ENCODE results near the gene PDE4A.
"Not testable (repeated sequence)": the region's sequence is repeated elsewhere in the genome, so short reads cannot be mapped to it uniquely, and the experiment has no call there.

Gene PDE4A

DNA sequence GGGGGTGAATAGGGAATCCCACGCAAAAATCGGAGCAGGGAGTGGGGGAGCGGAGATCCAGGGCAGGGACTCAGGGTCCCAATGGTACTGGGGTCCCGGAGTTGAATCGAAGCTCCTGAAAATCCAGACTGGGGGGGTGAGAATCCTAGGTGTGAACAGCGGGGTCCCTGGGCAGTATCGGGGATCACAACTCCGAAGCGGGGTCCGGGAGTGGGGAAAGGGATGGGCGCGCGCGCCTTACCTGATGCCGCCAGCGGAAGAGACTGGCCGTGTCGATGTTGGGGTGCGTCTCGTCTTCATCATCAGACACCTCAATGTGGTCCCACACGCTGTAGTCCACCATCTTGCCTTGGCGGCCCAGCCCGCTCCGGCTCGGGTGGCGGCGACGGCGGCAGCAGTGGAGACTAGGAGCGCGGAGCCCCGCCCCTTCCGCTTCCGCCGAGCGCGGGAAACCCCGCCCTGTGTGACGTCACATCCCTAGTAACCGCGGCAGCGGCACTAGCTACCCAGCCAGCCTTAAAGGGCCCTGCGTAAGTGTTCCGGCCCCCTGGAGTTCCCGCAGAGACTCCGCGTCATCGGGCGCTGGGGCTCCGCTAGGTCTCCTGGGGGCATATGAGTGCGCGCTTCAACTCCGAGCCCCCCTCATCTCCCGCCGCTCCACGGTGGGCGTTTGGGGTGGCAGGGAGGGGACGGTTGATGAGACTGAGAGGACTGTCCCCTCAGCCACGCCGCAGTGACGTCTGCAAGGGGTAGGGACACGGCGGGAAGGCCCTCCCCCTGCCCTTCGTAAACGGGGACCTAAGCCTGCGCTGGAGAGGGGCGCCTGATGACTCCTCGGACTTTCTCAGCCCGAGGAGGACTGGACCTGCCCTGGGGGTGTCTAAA, 17.0 kb upstream of the PDE4A start, which contains the start of gene CDC37:
Gene CDC37 (minus strand): TSS at position 406 of the 885 bp plus-strand sequence. CDS start 63 bp downstream, at position 343.
- peak; percentile 98 to 99 (median 98) for DNase-seq

GRCh38 chr19:10404888-10405820, 15.2 kb upstream of the PDE4A start:
- peak; percentile 48 to 72 (median 58) for DNase-seq

DNA sequence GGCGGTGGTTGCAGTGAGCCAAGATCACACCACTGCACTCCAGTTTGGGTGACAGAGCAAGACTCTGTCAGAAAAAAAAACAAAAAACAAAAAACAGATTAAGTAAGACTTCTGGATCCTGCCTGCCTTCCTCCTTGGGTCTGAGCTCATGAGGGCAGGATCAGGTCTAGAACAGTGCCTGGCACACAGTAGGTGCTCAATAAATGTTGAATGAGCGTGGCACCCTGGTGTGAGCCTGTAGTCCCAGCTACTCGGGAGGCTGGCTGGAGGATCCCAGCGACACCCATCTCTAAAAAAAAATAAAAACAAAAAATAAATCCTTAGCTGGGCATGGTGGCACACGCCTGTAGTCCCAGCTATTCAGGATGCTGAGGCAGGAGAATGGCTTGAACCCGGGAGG, 14.1 kb upstream of the PDE4A start:
- DNase-seq: peak in 2 of 4 experiments; percentile 31 to 39

DNA sequence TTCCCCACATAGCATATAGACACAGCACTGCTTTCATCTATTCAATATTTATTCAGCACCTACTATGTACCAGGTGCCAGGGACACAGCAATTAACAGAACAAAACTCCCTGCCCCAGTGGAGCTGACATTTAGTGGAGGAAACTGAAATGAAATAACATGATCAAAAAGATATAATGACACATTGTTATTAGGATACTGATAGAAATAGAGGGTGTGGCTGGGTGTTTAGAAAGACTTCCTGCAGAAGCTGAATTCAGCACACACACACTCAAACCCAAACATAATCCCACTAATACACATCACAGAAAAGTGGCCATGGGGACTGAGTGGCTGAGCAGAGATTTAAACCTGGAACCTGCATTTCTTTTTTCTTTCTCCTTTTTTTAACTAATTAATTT, 13.2 kb upstream of the PDE4A start:
- DNase-seq: peak in 1 of 4 experiments; percentile 51

GRCh38 chr19:10408511-10409283, 11.6 kb upstream of the PDE4A start:
- DNase-seq: peak; percentile 96 to 99 (median 98)

DNA sequence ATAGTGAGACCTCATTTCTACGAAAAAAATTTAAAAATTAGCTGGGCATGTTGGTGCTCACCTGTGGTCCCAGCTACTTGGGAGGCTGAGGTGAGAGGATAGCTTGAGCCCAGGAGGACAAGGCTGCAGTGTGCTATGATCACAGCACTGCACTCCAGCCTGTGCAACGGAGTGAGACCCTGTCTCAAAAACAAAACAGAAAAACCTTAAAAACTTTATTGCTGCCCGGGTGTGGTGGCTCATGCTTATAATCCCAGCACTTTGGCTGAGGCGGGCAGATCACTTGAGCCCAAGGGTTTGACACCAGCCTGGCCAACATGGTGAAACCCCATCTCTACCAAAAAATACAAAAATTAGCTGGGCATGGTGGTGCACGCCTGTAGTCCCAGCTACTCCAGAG, 9.1 kb upstream of the PDE4A start:
- not testable (repeated sequence) for DNase-seq

DNA sequence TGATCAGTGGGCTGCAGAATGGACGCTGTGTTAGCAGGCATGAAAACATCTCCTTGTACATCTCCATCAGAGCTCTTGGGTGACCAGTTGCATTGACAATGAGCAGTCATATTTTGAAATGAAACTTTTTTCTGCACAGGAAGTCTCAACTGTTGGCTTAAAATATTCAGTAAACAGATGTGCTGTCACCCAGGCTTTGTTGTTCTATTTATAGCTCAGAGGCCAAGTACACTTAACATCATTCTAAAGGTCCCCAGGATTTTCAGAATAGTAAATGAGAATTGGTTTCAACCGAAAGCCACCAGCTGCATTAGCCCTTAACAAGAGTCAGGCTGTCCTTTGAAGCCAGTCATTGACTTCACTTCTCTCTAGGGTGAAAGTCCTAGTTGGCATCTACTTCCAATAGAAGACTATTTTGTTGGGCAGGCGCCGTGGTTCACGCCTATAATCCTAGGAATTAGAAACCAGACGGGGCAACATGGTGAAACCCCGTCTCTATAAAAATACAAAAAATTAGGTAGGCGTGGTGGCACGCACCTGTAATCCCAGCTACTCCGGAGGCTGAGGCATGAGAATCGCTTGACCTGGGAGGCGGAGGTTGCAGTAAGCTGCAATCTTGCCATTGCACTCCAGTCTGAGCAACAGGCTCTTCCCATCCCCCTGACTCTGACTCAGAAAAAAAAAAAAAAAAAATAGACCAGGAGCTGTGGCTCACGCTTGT, 7.9 kb upstream of the PDE4A start:
- DNase-seq: peak in 3 of 4 experiments; percentile 35 to 66 (median 58)

DNA sequence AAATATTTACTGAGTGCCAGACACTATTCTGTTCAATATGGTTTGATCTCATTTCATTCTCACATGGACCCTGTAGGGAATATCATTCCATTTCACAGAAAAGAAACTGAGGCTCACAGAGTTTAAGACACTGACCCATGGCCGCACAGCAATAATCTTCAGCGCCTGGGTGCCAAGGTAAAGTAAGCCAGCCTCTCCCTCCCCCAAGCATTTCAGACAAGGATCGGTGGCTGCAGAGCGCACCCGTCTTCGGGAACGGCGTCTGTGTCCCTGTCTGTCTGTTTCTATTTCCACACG, 4.3 kb upstream of the PDE4A start:
- no peak for DNase-seq

- peak; percentile 97 to 99 (median 98) for DNase-seq
Observed at GRCh38 chr19:10416380-10417257, 3.7 kb upstream of the PDE4A start.

DNA sequence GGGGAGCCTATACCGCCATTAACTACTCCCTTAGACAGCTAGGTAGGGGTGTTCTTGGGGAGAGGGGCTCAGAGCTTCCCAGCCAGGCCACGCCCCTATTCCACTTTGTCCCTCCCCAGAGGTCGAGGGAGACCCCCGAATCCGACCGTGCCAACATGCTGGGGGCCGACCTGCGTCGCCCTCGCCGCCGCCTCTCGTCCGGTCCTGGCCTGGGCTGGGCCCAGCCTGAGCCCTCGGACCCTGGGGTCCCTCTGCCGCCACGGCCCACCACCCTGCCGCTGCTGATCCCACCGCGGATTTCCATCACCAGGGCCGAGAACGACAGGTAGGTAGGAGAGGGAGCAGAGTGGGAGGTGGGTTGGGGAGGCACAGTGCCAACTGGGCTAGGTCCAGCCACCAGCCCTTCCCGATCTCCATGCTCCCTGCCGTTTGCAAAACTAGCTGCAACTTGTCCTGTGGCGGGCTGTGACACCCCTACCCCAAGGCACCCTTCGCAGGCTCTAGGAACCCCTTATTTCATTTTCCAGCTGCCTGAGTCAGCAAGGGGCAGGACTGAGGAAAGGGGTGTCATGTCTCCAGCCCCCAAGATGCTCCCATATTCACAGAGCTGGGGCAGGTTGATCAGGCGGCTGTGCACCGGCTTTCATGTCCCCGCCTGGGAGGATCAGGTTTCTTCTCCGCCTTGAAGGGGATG, 2.6 kb upstream of the PDE4A start:
- DNase-seq: peak in 1 of 4 experiments; percentile 13

DNA sequence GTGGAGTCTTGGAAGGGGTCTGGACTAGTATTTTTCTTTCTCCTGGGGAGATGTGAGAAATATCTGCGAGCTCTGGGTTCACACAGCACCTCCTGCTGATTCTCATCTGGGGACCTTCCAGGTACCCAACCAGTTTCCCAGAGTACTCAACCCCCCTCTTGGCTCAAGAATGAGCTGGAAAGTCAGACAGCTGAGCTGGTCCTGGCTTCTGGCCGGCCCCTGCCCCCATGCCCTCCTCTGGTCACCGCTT, 2.2 kb upstream of the PDE4A start:
- DNase-seq: no peak

GRCh38 chr19:10418485-10419199, 1.7 kb upstream of the PDE4A start:
- peak; percentile 43 to 60 (median 55) for DNase-seq

DNA sequence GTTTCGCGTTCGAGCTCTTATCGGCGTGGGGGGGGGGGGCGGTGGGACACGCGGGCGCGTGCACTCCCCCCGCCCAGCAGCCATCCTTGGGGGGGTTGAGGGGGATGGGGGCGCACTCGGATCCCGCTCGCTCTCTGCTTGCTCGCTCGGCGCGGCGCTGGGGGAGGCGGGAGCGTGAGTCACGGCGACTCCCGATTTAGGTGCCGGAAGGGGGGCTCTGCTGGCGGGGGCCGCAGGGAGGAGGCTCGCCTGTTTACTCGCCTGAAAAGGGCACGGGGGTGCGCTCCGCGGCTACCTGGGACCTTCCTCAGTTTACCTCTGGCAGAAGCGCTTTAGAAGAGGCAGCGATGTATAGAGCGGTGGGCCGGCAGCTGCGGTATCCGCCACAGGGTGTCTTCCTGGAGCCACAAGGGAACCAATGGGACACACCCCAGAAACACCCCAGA, 1.1 kb upstream of the PDE4A start:
- peak in 1 of 4 experiments; percentile 59 for DNase-seq

- peak; percentile 57 to 76 (median 70) for DNase-seq
Observed at GRCh38 chr19:10419646-10420443, 493 bp upstream of the PDE4A start.

DNA sequence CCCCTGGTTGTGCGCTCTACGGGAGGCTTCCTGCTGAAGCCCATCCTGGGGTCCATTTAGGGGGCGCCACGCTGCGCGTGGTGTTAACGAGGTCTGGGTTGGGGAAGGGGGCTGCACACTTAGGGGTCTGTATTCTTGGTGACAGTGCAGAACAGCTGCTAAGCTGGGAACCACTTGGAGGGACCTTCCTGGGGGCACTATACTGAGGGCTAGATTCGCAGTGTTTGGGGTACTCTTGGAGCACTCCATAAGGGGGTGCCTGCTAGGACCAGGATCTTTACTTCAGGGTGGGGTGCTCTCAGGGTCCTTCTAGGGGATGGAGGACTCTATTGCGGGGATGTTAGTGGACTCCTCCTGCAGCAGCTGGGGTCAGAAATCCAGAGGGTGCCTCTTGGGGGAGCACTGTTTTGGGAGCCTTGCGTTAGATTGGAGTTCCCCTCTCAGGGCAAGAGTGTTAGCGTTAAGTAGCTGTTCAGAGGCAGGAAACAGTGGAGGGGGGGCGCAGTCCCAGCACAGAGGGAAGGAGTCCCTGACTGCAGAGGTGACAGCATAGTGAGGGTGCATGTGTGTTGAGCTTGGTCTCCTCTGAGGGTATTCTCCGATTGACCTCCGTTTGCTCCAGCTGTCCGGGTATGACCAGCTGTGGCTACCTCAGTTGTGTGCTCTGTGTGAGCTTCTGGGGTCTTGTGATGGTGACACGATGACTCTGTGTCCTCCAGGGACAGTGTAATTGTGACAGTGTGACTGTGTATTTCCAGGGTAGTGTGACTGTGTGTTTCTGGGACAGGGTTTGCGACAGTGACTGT, 1.1 kb downstream of the PDE4A start:
- peak in 2 of 4 experiments; percentile 69 to 72 for DNase-seq

DNA sequence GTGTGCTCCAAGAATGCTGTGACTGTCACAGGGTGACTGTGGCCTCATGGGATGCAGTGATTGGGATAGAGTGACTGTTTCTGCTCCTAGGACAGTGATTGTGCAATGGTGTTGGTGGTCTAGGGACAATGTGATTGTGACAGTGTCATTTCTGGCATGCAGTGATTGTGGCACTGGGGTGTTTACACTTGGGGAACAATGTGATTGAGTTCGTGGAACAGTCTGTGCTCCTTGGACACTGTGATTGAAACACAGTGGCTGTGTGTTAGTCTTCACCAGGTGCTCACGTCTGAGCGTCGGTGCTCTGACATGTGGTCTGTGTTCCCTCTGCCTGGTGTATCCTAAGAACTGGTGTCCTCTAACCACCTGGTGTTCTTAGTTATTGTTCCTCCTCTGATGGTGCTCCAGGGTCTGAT, 1.7 kb downstream of the PDE4A start:
- peak in 2 of 4 experiments; percentile 67 to 85 for DNase-seq

DNA sequence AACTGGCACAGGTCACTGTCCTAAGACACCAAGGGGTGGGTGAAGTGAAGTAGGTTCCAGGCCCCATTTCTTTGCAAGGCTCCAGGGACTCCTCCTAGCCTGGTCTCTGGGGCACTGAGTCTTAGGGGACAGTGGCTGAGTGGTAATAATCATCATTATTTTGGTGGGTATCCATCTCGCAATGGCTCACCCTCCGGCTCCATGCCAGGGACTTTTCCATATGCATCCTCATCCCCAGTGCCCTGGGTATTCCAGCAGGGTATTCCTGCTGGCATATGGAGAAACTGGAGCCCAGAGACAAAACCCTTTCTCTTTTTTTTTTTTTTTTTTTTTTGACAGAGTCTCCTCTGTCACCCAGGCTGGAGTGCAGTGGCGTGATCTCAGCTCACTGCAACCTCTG, 2.5 kb downstream of the PDE4A start:
- DNase-seq: no peak
